NCI-H69 (cell line): Measurements from ENCODE around the gene NYAP2.
A peak's percentile ranks its signal among the peaks of the same experiment; 100 is the strongest.

Experiments
- DNase-seq: peaks from one replicate; lab custom pipeline; 2025; lab: John Stamatoyannopoulos, UW

Gene NYAP2

DNA sequence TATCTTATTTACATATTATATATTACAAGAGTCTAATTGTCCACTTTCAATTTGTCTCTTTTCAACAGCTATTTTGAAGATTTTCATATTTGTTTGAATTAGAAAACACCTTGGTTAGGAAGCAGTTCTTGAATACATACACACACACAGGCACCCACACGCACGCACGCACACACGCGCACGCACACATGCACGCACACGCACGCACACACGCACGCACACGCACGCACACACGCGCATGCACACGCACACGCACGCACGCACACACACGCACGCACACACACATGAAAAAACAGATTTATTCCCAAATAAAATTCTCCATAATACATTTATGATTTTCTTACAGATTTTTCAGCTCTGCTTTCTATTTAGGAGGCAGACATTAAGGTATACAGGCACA lies 220.7 kb downstream of the NYAP2 start:
- DNase-seq: no peak

DNA sequence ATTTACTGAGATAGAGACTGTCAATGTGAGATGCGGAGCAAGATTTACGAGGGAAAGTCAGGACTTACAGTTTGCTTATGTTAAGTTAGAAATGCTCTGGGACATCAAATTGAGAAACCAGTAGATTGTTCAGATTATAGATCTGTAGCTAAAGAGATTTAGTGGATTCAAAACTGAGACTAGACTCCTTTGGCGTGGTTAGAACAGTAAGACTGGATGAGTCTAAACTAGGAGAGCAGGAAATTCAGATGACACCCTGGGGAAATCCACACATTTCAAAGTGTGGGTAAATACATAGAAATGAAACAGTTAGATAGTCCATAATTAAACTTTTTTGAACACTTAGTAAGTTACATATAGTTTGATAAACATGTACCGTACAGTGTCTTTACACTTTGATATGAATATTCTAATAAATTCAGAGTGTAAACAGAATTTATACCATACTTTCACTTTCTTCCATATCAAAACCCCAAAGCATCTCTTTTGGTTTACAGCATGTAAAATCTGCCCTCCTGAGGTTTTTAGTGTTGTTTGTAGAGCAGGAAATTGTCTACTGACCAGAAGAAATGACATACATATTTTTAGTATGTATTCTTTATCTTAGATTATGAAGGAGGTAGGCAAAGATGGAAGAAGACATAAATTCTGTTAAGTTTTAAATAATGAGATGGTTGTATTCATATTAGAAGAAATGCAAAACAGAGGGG lies 231.5 kb downstream of the NYAP2 start:
- DNase-seq: no peak

GRCh38 chr2:225632351-225632750 lies 232.8 kb downstream of the NYAP2 start:
- DNase-seq: no peak

DNA sequence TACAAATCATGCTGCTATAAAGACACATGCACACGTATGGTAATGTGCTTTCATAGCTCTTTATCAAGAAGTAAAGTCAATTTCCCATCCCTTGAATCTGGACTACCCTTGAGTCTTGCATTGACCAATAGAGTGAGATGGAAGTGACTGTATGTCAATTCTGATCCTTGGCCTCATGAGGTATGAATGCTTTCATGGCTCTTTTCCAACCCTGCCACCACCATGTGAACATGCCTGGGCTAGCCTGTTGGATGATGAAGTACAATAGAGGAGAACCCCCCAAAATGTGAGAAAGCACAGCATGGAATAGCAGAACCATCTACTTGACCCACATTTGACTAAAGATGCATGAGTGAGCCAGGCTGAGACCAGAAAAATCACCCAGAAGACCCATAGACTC lies 237.0 kb downstream of the NYAP2 start:
- DNase-seq: no peak

DNA sequence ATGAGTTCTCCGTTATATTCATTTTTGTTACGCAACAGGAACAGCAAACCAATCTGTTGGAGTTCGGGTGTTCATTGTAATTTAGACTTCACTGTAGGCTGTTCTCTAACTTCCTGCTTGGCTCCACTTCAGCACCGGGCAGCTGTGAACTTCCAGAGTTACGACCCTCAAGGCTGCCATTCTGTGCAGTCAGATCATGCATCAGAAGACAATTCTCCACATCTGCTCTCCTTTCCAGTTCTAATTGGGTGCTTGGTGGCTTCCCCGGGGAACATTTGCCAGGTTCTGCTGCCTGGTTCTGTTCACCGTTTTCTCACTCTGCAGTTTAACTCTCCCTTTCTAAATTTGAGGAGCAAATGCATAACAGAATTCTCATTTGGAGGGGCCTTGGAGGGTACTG lies 237.7 kb downstream of the NYAP2 start:
- DNase-seq: peak; percentile 11

- no peak for DNase-seq
These were observed 241.0 kb downstream of the NYAP2 start for GRCh38 chr2:225640550-225640949.

DNA sequence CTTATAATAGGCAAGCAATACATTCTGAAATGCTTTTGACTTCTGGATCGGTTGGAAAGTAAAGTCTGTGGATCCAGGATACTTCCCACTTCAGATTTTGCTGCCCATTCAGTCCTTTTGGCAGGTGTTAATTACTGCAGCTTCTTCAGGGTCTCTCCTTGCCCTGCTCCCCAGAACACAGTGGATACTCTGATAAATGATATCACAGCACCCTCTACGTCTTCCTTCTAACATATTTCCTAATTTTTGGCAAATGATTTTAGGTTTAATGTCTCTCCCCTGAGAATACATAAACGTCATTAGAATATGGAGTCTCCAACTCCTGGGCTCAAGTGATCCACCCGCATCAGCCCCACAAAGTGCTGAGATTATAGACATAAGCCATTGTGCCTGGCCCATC lies 249.8 kb downstream of the NYAP2 start:
- DNase-seq: peak; percentile 28

DNA sequence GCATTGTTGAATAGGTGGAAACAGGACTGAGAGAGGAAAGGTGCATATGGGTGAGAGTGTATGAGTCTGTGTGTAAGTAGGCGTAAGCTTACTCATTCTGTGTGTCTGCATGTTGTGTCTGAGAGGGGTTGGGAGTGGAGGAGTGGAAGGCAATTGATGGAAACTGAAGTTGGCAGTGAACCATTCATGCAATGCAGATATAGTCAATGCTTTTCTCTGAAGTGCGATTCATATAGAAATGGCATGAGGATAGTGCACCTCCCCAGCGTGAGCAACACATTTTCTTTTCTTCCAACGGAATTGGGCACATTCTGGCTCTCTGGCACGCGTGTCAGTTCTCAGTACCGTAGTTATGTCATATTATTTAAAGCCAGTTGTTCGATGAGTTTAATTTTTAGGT lies 250.5 kb downstream of the NYAP2 start:
- no peak for DNase-seq

DNA sequence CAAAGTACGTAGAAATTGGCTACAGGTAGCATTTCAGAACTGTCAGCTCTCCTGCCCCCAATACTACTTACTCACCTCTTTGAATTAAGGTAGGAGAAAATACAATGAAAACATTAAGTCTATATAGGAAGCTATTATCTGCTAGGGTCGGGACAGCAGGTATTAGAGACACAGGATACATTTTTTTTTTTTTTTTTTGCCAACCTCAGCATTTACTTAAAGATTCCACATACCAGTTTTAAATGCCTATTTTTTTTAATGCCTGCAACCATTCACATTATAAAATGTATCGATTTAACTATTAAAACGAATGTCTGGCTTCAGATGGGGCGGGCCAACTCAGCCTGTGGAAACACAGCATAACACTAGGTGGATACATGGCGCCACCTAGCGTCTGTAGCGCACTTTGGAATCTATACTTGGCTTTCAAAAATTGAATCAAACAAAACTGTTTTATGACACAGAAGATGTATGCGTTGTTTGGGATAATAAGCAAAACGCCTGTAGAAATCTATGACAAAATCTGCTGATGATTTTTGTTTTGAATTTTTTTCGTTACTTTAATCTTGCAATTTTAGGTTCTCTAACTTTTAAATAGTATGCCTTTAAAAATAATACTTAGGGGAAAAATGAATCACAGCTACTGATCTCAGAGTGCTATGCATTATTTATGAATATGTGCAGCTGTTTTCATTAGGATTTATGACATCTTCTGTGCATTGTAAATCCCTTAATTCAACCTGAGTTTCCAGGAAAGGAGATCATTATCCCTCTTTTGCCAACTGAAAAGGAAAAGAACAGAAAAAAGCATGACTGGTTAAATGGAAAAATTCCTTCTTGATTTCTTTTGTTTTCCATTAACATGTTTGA lies 261.0 kb downstream of the NYAP2 start:
- peak; percentile 70 for DNase-seq

DNA sequence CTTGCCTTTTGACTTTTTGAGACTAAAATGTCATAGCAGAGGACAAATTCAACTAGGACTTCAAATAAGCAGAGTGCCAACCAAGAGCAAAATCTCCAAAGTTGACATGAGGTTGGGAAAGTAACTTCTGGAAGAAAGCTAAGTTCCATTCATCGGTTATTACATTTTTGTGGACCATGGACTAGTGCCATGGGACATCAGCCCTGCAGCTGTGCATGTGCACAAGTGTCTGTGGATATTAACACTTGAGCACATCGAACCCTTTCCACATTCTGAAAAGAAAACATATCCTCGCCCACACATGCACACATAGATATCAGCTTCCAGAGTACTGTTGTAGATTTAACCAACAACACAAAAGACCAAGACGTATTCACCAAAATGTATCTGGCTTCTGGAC lies 262.6 kb downstream of the NYAP2 start:
- DNase-seq: no peak

DNA sequence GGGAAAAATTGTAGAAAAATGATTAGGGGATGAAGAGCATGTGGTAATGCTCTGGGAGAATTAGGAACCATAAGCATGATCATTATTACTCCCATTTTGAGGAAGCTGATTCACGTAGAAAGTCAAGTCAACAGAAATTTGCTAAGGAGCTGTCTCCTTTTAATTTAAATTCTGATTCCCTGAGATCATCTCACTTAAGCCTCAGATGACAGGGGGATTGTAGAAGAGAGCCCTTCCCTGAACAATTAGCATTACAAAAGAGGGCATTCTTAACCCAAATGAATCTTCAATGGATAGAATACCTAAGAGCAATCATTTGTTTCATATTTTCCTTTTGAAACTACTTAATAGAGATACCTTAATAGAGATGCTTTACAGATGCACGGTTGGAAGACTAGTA lies 267.9 kb downstream of the NYAP2 start:
- DNase-seq: no peak

DNA sequence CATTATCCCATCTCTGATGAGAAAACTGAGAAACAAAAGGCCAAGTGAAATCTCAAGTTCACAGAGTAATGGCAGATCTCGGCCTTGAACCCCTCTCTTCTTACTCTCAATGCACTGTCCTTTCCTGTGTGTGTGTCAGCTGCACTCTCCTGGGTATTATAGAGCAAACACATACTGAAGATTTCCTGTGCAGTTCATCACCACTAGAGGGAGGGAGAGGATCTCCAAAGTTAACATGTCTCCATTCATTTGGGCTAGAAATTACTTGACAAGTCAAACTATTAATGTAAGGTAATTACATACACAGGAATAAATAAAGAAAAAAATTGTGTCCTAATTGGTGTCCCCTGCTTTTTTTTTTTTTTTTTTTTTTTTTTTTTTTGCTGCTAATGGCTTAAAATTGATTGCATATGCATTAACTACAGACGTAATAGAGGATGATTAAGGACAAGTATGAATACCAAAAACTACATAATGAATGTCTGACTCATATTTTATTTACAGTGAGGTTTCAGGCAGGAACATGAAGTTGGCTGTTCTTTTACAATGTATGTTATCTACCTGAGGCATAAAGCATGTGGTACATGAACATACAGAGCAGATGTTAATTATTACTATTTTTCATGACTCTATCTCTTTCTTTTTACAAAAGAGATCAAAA lies 269.2 kb downstream of the NYAP2 start:
- peak; percentile 85 for DNase-seq

DNA sequence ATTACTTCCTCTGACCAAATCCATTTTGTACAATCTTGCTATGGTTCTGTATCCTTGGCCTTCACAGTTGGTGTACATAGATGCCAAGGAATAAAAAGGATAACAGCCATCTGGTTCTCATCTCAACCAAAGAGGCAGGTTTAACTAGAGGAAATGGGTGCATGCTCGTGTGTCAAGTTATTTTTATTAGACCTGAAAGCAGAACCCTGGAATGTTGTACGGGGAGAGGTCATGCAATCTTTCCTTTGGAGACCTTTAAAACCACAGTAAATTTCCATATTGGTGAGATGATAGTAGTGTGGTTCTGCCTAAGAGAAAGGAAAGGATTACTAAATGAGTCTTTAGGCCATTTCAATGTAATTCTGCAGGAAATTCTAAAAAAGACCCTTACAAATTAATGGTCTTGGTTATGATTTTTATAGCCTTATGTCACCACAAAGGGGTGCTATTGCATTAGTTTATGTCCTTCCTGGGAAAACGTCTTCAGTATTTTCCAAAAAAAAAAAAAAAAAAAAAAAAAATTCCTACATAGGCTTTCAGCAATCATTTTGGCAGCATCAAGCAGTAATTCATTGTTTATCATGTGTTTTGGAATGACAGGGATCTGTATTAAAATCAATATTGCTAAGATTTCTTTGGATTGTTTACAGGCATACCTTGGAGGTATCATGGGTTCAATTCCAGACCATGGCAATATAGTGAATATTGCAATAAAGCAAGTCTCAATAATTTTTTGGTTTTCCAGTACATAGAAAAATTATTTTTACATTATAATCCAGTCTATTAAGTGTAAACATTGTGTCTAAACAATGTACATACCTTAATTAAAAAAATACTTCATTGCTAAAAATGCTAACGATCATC lies 270.8 kb downstream of the NYAP2 start:
- peak; percentile 43 for DNase-seq

- no peak for DNase-seq
These were observed 279.3 kb downstream of the NYAP2 start for GRCh38 chr2:225678792-225679191.

- no peak for DNase-seq
These were observed 283.7 kb downstream of the NYAP2 start for GRCh38 chr2:225683258-225683657.

GRCh38 chr2:225690153-225690552 lies 290.6 kb downstream of the NYAP2 start:
- DNase-seq: no peak

- DNase-seq: no peak
These were observed 292.2 kb downstream of the NYAP2 start for GRCh38 chr2:225691711-225692110.

DNA sequence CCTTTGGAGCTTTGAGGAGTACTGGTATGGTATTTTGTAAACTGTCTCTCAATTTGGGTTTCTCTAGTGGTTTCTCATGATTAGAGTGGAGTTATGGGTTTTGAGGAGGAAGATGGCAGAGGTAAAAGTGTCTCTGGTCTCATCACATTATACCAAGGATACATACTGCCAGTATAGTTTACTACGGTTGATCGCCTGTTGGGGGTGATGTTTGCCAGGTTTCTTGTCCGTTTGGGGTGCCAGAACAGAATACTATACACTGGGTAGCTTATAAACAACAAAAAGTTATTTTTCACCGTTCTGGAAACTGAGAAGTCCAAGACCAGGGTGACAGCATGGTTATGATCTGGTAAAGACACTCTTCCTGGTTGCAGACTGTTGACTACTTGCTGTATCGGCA lies 293.7 kb downstream of the NYAP2 start:
- no peak for DNase-seq

DNA sequence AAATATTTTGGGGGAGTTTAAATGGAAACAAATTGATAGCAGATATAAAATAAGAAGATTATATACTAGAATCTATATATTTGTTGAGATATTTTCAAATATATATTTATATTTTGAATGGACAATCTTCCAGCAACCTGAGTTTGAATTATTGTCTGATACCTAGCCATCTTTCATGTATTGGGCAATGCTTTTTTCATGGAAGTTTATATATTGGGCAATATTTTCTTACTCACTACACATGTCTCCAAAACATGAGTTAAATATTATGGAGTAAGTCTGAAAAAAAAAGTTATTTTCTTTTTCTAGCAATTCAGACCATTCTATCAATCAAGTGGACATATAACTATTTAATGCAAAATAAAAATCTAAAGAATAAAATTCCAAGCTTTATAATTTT lies 295.2 kb downstream of the NYAP2 start:
- no peak for DNase-seq

GRCh38 chr2:225697936-225698335 lies 298.4 kb downstream of the NYAP2 start:
- no peak for DNase-seq
